Measurements from ENCODE around the gene CCR1. TPM values are rescaled to one million over a fixed set of nuclear protein-coding genes. Genes with fewer than 3 reads are reported as not detected.
"Not testable (repeated sequence)": the region's sequence is repeated elsewhere in the genome, so short reads cannot be mapped to it uniquely, and the experiment has no call there.

CCR1 gene
- total RNA-seq, 1 donor from 2014 or later, result 1.2 TPM

- DNase-seq, result no peak
These were observed 39.3 kb downstream of the CCR1 start for GRCh38 chr3:46168583-46169345.

GRCh38 chr3:46163556-46164041 lies 44.5 kb downstream of the CCR1 start:
- DNase-seq, result peak; percentile 13

DNA sequence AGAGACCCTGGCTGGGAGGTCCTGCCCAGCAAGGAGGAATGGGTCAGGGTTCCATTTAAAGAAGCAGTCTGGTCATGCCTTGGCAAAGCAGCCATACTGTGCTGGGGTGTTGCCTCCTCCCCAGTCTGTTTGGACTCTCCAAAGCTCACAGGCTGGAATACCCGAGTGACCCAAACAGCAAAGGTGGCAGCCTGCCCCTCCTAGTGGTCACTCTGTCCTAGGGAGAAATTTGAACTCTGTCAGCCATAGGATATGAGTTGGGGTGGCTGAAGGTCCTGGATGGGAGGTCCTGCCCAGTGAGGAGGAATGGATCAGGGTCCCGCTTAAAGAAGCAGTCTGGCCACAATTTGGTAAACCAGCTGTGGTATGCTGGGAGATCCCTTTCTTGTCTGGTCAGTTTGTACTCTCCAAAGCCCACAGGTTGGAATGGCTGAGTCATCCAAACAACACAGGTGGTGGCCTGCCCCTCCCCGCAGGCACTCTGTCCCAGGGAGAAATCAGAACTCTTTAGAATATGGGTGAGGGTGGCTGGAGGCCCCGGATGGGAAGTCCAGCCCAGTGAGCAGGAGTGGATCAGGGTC lies 45.0 kb downstream of the CCR1 start:
- no peak for DNase-seq

GRCh38 chr3:46157685-46158084 lies 50.4 kb downstream of the CCR1 start:
- DNase-seq, result not testable (repeated sequence)

- no peak for DNase-seq
These were observed 53.8 kb downstream of the CCR1 start for GRCh38 chr3:46154311-46154710.

Other genes starting within 250 kb of the CCR1 start
- 73.2 TPM for gene FYCO1, start 212.5 kb downstream of the CCR1 start, total RNA-seq
- not detected for gene XCR1, start 180.8 kb downstream of the CCR1 start, total RNA-seq
- 0.51 TPM for gene CCR3, start 34.1 kb upstream of the CCR1 start, total RNA-seq
- 1.2 TPM for gene CCR2, start 145.8 kb upstream of the CCR1 start, total RNA-seq
- gene CCR5, start 162.6 kb upstream of the CCR1 start, total RNA-seq, result 0.41 TPM
- 3.7 TPM for gene CCRL2, start 198.9 kb upstream of the CCR1 start, total RNA-seq

Data from tongue (tissue), 2 donors.